Osteocyte (in vitro differentiated cells): Measurements from ENCODE around the gene GMDS. TPM values are rescaled to one million over a fixed set of nuclear protein-coding genes. Genes with fewer than 3 reads are reported as not detected.

Experiments used
- DNase-seq: peaks from one replicate; pipeline ENCODE4 v3.0.0; 2021; ENCODE audit warnings: mixed read lengths; ENCODE audit not compliant: unreplicated experiment; ENCODE audit errors: extremely low spot score
- H3K27ac Mint-ChIP-seq: one replicate; pipeline ENCODE4 v1.8.0; 2021; ENCODE audit warnings: mild to moderate bottlenecking, mixed read lengths; ENCODE audit not compliant: unreplicated experiment
- H3K27me3 Mint-ChIP-seq: one replicate; pipeline ENCODE4 v1.8.0; 2021; ENCODE audit warnings: mixed read lengths; ENCODE audit not compliant: unreplicated experiment
- H3K36me3 Mint-ChIP-seq: one replicate; pipeline ENCODE4 v1.8.0; 2021; ENCODE audit warnings: mixed read lengths; ENCODE audit not compliant: unreplicated experiment
- H3K4me1 Mint-ChIP-seq: one replicate; pipeline ENCODE4 v1.8.0; 2021; ENCODE audit warnings: mixed read lengths; ENCODE audit not compliant: unreplicated experiment
- H3K4me3 Mint-ChIP-seq: one replicate; pipeline ENCODE4 v1.8.0; 2021; ENCODE audit warnings: mild to moderate bottlenecking, moderate library complexity, mixed read lengths; ENCODE audit not compliant: unreplicated experiment
- H3K9me3 Mint-ChIP-seq: one replicate; pipeline ENCODE4 v1.8.0; 2021; ENCODE audit warnings: mixed read lengths; ENCODE audit not compliant: unreplicated experiment
- total RNA-seq: library from RNA; stranded (reverse); gene quantifications from 2 replicates; pipeline ENCODE4 v1.2.1, GENCODE V29; 2021
- TF ChIP-seq, protein P1 (sequence below): fragments of 200-600 bp; sonication (generic); IDR thresholded peaks from 2 replicates; pipeline ENCODE4 v1.5.0; 2021; ENCODE audit warnings: antibody characterized with exemption, mild to moderate bottlenecking, moderate library complexity

Gene GMDS
- total RNA-seq, 1 donor from 2014 or later, result 30.7 TPM

DNA sequence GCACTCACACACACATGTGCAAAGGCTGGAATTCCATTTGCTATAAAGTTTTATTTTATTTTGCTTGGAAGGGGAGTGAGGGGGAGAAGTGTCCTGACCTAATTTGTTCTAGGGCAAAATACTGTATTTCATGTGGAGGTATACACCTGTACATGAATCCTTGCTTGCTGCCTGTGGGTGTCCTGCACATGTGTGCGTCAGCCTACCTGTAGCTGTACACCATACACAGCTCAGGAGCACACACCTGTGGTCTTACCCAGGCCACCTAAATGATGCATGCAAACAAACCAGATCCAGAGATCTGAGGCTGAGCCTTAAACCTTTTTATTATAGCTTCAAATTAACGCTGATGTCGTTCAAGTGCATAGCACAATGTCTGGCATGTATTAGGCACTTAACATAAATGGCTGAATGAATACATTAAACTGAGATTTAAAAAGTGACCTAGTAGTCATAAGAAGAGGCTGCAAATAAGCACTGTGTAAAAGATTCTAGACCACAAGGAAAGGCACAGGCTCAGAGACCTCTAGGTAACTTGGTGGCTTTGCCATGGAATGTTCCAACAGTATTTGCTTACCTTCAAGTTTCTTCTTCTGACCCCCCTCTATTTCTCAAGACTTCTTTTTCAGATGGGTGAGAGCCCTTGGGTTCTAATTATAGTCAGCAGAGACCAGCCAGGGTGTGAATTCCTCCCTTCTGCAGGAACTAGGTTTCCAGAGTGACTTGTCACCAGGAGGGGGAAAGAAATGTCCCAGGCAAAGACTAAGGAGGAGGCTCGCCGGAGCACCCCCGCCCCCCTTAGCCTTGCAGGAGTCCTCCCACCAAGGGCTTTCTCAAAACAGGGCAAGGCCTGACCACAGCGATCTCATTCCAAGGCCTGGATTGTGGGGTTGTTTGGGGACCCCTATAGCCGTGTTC, 622.3 kb downstream of the GMDS start:
- no peak for DNase-seq
- peaks cover 7% of the 10 kb centered on the region for H3K36me3 Mint-ChIP-seq
- no peaks in the 10 kb centered on the region for H3K27me3 Mint-ChIP-seq
- H3K9me3 Mint-ChIP-seq, result no peaks in the 10 kb centered on the region
- H3K27ac Mint-ChIP-seq, result peak overlapping the region; percentile 97
- peak overlapping the region; percentile 82 for H3K4me3 Mint-ChIP-seq
- peaks cover 69% of the 10 kb centered on the region for H3K4me1 Mint-ChIP-seq
- TF ChIP-seq, protein P1, sequence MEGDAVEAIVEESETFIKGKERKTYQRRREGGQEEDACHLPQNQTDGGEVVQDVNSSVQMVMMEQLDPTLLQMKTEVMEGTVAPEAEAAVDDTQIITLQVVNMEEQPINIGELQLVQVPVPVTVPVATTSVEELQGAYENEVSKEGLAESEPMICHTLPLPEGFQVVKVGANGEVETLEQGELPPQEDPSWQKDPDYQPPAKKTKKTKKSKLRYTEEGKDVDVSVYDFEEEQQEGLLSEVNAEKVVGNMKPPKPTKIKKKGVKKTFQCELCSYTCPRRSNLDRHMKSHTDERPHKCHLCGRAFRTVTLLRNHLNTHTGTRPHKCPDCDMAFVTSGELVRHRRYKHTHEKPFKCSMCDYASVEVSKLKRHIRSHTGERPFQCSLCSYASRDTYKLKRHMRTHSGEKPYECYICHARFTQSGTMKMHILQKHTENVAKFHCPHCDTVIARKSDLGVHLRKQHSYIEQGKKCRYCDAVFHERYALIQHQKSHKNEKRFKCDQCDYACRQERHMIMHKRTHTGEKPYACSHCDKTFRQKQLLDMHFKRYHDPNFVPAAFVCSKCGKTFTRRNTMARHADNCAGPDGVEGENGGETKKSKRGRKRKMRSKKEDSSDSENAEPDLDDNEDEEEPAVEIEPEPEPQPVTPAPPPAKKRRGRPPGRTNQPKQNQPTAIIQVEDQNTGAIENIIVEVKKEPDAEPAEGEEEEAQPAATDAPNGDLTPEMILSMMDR, result no peak

DNA sequence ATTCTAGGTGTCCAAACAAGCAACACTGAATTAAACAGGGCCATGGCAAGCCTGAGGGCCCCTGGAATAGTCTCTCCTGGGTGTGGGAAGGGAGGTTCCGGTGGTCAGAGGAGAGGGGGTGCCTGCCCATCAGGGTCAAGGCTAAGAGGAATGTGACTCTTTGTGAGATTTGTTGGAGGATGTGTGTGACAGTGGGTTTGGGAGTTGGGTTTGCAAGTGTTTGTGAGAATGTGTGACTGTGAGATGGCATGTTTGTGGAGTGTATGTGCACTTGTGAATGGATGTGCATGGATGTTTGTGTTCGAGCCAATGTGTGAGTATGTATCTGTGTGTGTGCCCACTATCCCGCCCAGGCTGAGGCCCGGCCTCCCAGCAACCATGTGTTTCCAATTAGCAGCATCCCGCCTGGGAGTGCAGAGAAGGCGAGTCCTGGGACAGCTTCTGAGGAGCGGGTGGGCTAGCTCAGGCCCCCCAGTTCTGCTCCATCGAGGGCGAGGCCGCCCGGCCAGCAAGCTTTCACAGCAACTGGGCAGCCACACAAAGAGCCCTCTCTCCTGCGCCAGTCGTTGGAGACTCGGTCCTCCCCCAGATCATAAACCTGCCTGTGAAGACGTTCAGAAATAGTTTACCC, 623.1 kb downstream of the GMDS start:
- DNase-seq, result no peak
- H3K9me3 Mint-ChIP-seq, result no peaks in the 10 kb centered on the region
- peak overlapping the region; percentile 47 for H3K4me3 Mint-ChIP-seq
- peak overlapping the region; percentile 97 for H3K27ac Mint-ChIP-seq
- TF ChIP-seq, protein P1, result no peak
- peaks cover 69% of the 10 kb centered on the region for H3K4me1 Mint-ChIP-seq
- no peaks in the 10 kb centered on the region for H3K27me3 Mint-ChIP-seq
- H3K36me3 Mint-ChIP-seq, result peaks cover 12% of the 10 kb centered on the region

DNA sequence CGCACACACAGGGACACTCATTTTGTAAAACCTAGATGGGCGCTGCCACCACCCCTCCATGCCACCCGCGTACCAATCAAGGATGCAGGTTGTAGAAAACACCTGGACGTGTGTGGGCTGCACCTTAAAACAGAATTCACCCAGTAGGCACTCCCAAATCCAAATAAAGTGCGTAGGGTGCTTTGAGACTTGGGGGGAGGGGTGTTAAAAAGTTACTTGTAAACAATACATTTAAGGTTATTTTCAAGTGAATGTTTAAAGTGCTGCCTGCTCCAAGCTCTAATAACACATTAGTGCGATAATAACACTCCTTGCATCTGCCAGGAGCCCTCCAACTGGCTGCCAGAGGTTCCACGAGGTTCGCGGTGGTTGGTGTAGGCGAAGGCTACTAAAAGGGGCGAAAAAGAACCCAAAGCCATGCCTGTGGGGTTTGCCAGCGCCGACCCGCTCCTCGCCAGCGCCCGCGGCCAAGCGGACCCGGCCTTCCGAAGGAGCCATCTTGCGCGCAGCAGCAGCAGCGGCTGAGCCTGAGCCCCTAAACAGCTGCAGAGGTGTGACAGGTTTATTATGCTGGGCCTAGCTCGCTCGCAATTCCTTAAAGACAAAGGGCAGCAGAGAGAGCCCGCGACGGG, 624.2 kb downstream of the GMDS start:
- Mint-ChIP-seq H3K4me3 (no peak overlapping the region), H3K36me3 (peaks cover 12% of the 10 kb centered on the region), H3K27ac (peak overlapping the region; percentile 97), H3K4me1 (peaks cover 69% of the 10 kb centered on the region), H3K27me3 (no peaks in the 10 kb centered on the region), H3K9me3 (no peaks in the 10 kb centered on the region)
- TF ChIP-seq, protein P1, result no peak
- DNase-seq, result no peak

DNA sequence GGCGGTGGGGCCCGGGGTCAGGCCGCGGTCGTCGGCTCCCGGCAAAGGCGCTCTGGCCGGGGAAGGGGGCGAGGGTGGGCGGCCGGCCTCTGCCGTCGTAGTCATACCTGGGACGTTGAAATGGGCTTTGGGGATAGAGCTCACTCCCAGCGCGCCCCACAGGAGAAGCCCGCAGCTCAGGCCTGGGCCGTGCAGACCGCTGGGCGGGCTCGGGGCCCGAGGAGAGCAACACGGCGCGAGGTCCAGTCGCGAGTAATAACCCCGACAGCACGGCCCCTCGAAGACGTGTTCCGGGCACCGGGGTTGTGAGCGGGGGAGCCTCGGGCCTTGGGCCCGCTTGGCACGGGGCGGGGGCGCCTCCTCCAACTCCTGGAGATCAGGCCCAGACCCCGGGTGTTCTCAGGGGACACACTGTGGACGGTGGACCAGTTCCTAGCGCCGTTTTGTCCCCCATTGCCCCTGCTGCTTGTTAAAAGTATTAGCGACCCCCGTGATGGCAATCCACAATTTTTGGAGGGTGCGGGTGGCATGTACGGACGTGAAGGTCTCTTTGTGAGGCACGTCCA, 624.8 kb downstream of the GMDS start:
- TF ChIP-seq, protein P1, result no peak
- no peak for DNase-seq
- Mint-ChIP-seq H3K4me3 (no peak overlapping the region), H3K4me1 (peaks cover 69% of the 10 kb centered on the region), H3K9me3 (no peaks in the 10 kb centered on the region), H3K27me3 (no peaks in the 10 kb centered on the region), H3K27ac (peak overlapping the region; percentile 63), H3K36me3 (peaks cover 12% of the 10 kb centered on the region)
